Right lobe of liver (tissue), 4 donors: ENCODE results near the gene RCAN2.

ENCODE experiments used
- CTCF ChIP-seq, 4 donors: fragments of 200-600 bp in 3 of 4; fragments of 450-650 bp in 1 of 4; IDR thresholded peaks; one replicate each; pipeline versions ENCODE4 v1.5.1 to v1.8.0; 2016 to 2022; ENCODE audit warnings: antibody characterized with exemption in 4 of 4, mild to moderate bottlenecking in 2 of 4
- POLR2A ChIP-seq: fragments of 450-650 bp; IDR thresholded peaks from one replicate; pipeline ENCODE4 v1.6.1; 2017; ENCODE audit warnings: antibody characterized with exemption, mild to moderate bottlenecking
- donor health status: DM: no; HTN: no; CAD: no.
- donor health status: DM: no; HTN: no; CAD: no.
- donor health status: DM: no; HTN: yes; CAD: no.

- TF ChIP-seq POLR2A: no peak
- no peak for TF ChIP-seq CTCF (IDR thresholded peaks at IDR 0.05)
Observed at GRCh38 chr6:46367354-46368168, 123.7 kb downstream of the RCAN2 start.
